Spleen (tissue), 7 donors: ENCODE data around the gene LNX1.

Experiments used
- POLR2A ChIP-seq, 3 donors: fragments of 450-650 bp; IDR thresholded peaks; one replicate each; pipeline ENCODE4 v1.5.1; 2017; ENCODE audit warnings: antibody characterized with exemption in 3 of 3, mild to moderate bottlenecking in 1 of 3
- POLR2AphosphoS5 ChIP-seq, 3 donors: sonication (generic); formaldehyde crosslinking; IDR thresholded peaks; one replicate each; pipeline ENCODE4 v1.5.1; 2017; ENCODE audit warnings: antibody characterized with exemption in 3 of 3
- TF ChIP-seq, protein P1 (sequence below), 11 experiments: fragments of 200-600 bp in 7 of 11; fragments of 450-650 bp in 4 of 11; sonication (generic) in 4 of 11; IDR thresholded peaks in 8 of 11; conservative IDR thresholded peaks in 3 of 11; 1 replicate in 7 of 11; 2 replicates in 4 of 11; pipeline versions ENCODE4 v1.4.0 to v1.8.0; 2016 to 2021; ENCODE audit warnings: antibody characterized with exemption in 11 of 11, inconsistent platforms in 4 of 11, mild to moderate bottlenecking in 1 of 11
- donor health status: DM: no; HTN: no; CAD: no; lungs with moderate emphysema.
- donor health status: DM: no; HTN: no; CAD: no.
- donor health status: DM: no; HTN: no; CAD: no.

DNA sequence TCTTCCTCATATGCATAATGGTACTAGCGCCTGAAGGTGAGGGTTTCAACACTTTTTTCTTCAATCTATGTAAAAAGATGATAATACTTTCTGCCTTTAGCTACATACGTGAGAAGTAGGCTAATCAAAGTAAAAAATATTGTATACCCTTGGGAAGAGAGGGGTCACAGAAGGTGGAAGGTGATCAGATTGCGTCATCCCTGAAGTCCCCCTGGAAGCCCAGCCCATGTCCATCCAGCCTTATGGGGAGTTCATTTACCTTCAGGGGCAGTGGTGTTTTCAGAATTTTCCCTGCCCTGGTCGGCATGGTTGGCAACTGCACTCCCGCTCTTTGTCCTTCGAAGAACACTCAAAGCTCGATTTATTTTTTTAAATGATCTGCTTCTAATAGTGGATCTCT is 84.2 kb downstream of the LNX1 start:
- TF ChIP-seq, protein P1, sequence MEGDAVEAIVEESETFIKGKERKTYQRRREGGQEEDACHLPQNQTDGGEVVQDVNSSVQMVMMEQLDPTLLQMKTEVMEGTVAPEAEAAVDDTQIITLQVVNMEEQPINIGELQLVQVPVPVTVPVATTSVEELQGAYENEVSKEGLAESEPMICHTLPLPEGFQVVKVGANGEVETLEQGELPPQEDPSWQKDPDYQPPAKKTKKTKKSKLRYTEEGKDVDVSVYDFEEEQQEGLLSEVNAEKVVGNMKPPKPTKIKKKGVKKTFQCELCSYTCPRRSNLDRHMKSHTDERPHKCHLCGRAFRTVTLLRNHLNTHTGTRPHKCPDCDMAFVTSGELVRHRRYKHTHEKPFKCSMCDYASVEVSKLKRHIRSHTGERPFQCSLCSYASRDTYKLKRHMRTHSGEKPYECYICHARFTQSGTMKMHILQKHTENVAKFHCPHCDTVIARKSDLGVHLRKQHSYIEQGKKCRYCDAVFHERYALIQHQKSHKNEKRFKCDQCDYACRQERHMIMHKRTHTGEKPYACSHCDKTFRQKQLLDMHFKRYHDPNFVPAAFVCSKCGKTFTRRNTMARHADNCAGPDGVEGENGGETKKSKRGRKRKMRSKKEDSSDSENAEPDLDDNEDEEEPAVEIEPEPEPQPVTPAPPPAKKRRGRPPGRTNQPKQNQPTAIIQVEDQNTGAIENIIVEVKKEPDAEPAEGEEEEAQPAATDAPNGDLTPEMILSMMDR (IDR thresholded peaks at IDR 0.05 in 8 of 11, conservative IDR thresholded peaks at IDR 0.05 in 3 of 11) = no peak
- no peak for TF ChIP-seq POLR2A (IDR thresholded peaks at IDR 0.05)
- no peak for TF ChIP-seq POLR2AphosphoS5 (IDR thresholded peaks at IDR 0.05)
